CD4-positive, alpha-beta T cell treated with Interleukin-4 for 4 hours (primary cell): Measurements from ENCODE around the gene ABCF1.
"Not testable (repeated sequence)": the region's sequence is repeated elsewhere in the genome, so short reads cannot be mapped to it uniquely, and the experiment has no call there.

ENCODE experiments used
- DNase-seq: peaks from one replicate; pipeline ENCODE4 v3.0.0-alpha.2; 2020

ABCF1 gene

DNA sequence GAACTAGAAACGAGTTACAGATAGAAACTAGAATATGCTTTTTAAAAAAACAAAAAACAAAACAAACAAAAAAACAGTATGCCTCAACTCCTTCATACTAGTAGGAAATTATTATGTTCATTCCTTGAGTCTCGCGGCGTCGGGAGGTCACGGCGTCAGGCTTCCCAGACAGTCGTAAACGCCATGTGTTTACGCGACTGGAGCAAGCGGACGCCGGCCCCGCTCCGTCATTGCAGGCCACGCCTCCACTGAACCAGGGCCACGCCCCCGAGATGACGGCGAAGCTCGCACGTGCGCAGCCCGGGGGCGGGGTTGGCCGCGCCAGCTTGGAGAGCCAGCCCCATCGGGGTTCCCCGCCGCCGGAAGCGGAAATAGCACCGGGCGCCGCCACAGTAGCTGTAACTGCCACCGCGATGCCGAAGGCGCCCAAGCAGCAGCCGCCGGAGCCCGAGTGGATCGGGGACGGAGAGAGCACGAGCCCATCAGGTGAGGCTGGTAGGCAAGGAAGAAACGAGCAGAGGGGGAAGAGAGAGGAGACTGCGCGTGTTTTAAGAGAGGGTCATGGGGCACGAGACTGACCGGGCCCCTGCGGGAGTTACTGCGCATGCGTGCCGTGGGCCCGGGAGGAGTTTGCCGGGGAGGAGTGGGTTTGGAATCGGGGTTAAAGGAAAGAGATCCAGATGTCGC, at the start of gene ABCF1:
Gene ABCF1 (plus strand): TSS at position 368 of the 687 bp plus-strand sequence. CDS start 46 bp downstream, at position 414.
- DNase-seq: peak; percentile 97

DNA sequence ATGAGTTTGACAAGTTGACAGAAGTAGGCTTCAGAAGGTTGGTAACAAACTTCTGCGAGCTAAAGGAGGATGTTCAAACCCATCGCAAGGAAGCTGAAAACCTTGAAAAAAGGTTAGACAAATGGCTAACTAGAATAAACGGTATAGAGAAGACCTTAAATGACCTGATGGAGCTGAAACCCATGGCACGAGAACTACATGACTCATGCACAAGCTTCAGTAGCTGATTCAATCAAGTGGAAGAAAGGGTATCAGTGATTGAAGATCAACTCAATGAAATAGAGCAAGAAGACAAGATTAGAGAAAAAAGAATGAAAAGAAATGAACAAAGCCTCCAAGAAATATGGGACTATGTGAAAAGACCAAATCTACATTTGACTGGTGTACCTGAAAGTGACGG, 49.3 kb upstream of the ABCF1 start:
- DNase-seq: not testable (repeated sequence)

DNA sequence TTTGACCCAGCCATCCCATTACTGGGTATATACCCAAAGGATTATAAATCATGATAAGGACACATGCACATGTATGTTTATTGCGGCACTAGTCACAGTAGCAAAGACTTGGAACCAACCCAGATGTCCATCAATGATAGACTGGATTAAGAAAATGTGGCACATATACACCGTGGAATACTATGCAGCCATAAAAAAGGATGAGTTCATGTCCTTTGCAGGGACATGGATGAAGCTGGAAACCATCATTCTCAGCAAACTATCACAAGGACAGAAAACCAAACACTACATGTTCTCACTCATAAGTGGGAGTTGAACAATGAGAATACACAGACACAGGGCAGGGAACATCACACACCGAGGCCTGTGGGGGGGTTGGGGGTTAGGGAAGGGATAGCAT, 44.8 kb upstream of the ABCF1 start:
- DNase-seq: not testable (repeated sequence)

DNA sequence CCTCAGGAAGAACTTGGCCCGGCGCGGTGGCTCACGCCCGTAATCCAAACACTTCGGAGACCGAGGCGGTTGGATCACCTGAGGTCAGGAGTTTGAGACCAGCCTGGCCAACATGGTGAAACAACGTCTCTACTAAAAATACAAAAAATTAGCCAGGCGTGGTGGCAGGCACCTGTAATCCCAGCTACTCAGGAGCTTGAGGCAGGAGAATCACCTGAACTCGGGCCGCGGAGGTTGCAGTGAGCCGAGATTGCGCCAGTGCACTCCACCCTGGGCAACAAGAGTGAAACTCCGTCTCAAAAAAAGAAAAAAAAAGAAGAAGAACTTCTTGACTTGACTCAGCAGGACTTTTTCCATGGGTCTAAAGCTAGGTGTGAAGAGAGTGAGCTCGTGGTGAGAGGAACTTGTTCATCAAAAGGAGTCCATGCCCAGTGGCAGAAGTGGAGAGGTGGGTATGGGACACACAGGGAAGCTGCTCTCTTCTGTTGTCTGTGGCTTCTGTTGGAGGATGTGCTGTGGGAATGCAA, 41.8 kb upstream of the ABCF1 start:
- DNase-seq: peak; percentile 40

DNA sequence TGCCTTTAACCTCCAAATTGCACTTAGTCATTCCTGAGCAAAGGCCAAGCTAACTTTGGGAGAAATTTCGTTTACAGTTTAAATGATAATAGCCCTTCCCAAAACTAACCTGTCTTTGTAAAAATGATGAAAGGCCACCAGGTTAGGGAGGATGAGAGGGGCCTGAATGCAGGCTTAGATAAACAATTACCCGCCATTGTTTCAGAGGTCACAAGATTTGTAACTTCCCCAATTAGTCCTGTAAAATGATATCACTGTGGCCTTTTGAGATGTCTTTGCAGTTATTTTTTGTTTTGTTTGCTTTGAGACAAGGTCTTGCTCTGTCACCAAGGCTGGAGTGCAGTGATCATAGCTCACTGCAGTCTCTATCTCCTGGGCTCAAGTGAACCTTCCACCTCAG, 41.2 kb upstream of the ABCF1 start:
- DNase-seq: peak; percentile 22

DNA sequence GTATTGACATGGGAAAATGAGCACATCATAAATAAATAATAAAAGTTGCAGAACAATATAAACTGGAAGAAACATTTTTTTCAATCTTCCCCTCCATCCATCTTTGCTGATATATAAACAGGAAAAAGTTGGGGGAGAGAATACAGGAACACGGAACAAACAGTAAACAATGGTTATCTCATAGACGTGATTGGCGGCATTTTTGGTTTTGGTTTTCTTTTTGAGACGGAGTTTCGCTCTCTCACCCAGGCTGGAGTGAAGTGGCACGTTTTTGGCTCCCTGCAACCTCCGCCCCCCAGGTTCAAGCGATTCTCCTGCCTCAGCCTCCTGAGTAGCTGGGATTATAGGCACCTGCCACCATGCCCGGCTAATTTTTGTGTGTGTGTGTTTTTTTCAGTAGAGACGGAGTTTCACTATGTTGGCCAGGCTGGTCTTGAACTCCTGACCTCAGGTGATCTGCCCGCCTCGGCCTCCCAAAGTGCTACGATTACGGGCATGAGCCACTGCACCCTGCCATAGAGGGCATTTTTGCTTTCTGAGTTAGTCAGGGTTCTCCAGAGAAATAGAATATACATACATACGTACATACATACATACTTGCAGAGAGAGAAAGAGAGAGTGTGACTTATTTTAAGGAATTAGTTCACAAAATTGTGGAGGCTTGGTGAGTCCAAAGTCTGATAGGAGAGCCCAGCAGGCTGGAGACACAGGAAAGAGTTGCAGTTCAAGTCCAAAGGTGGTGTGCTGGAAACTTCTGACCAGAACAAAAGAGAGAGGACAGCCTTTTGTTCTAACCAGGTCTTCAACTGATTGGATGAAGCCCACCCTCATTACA, 37.6 kb upstream of the ABCF1 start:
- DNase-seq: peak; percentile 39

DNA sequence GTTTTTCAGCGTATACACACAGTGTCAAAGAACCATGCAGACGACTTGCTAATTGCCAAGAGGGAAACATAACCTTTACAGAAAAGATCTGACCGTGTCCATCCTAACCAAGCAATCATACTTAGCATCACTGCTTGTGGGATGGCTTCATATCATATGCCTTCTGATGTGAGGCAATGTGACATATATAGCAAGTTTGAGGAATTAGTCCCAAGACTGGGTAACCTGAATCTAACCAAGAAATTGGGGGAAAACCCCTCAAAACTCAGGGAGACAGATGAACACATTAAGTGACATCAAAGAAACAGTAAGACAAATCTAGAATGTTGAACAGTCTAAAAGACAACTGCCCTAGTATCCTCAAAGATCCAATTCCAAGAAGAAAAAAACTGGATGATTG, 33.3 kb upstream of the ABCF1 start:
- DNase-seq: no peak

DNA sequence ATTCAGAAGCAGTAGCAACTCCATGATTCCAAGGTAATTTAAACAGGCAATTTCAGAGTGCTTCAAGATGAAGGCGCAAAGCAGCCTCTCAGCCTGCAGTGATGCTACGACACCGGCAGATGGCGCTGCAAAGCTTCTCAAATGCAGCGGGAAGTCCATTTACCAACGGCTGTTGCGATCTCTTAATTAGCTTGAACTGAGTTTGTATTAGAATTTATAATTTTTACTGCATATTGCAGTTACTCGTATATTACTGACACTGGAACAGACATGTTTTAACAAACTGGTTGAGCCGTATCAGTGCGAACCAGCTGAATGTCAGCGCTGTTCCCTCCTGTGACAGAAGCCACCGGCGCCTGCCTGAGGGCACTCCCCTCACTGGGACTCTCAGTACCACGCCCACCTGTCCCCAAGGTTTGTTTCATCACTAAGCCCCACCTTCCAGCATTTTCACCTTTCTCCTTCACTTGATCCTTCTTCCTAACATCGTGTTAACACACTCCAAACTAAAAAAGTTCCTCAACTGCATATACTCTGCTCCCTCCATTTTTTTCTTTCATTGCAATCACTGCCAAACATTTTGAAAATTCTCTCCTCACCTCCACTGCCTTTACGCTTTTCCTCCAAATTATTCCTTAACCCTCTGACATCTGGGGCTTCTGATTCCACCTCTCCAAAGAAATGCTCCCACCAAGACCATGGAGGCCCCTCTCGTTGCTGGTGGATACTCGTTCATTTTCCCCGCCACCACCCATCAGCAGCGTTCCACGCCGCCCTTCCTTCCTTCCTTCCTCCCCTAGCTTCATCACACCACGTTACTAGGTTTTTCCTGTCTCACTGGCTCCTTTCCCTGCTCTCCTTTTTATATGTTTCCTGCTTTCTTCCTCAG, 29.5 kb upstream of the ABCF1 start:
- peak; percentile 86 for DNase-seq

DNA sequence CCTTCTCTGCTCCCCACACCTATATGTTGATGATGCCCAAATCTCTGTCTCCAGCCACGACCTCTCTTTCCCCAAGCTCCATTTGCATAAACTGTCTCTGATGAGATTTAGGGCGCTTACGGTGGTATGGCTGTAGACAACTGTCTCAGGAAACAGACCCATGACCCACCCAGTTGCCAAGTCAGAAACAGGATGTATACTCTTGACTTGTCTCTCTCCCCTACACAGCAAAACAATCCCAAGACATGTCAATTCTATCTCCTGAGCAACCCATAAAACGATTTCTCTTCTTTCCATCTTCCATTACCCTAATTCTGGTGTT, 28.9 kb upstream of the ABCF1 start:
- DNase-seq: peak; percentile 65

DNA sequence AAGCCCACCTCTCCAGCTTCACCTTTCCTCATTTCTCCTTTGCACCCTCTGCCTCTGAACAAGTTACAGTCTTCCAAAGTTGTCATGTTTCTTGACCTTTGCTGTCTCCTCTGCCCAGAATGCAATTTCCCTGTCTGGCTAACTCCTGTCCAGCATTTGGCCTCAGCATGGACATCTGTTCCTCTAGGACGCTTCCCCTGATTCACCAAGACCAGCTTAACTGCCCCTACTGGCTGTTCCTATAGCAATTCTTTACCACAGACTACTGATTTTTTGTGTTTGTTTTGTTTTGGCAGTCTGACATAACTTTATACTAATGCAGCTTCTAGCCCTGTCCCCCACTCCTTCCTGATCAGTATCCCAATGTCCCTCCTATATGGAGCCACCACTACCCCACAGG, 28.3 kb upstream of the ABCF1 start:
- no peak for DNase-seq

DNA sequence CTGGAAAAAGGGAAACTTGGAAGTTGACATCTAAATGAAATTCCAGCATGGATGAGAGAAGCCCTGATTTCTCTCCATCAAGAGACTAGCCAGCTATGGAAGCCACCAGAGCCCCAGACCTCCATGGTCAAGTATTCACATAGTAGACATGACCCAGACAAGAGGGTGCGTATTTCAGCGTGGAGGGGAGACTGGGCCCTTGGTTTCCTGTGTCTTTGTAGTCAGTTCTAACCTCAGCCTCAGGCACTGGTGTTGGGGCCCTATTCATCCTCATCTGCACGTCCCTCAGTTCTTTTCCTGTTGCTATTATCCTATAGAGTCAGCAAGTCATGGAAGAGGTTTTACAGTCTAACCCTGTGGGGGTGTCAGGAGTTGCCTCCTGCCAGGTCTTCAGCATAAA, 27.4 kb upstream of the ABCF1 start:
- peak; percentile 46 for DNase-seq

DNA sequence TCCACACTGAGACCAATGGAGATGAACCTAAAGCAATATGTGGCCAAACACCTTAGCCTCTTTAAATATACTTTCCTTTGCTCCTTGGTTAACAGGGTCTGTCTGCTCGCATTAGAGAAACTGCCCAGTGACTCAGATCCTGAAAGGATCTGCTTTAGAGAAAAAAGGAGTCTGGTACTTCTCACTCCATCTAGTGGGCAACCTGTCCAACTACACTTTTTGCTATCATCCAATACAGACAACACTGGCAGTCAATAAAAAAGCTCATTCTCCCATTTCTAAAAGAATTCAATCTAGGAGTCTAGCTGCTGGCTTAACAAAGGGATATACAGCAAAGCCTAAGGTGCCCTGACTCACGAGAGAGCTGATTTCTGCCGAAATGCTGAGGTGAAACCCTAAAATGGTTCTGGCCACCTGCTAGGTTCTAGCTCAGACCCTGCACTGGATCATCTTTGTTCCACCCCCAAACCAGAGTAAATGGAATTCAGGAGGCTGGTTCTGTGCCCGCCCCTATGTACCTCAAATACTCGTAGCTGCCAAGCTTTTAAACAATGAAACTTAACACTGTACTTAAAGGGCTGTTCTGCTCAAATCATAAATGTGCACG, 26.5 kb upstream of the ABCF1 start:
- DNase-seq: peak; percentile 72

DNA sequence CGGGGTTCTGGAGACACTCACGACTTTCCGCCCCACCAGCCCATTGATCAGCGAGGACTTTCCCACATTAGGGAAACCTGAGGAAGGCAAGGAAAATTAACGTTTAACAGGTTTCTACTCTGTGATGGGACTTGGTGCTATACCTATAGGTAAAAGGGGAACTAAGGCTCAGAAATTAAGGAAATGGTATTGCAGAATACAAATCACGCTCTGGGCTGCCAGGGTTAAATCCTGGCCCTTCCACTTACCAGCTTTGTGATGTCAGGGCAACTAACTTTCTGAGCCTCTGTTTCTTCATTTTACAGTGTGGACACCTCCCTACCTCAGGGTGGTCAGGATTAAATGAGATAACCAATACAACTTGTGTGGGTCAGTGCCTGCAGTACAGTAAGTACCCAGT, 23.8 kb upstream of the ABCF1 start:
- no peak for DNase-seq

DNA sequence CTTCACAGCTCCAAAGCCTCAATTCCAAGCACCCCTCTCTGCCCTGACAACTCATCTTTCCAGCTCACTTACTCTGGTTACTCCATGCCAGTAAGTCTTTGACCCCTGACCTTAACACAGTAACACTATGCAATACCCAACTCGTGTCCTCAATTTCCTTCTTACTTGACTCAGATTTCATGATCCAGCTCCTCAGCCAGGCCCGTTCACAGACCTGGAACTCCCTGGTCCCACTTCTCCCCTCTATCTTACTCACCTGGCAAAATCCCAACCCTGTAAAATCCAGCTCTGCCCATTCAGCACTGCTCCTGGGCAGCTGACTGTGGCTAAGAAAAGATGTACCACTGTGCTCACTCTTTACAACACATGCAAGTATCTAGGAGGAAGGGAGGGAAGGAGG, 22.9 kb upstream of the ABCF1 start:
- DNase-seq: no peak

DNA sequence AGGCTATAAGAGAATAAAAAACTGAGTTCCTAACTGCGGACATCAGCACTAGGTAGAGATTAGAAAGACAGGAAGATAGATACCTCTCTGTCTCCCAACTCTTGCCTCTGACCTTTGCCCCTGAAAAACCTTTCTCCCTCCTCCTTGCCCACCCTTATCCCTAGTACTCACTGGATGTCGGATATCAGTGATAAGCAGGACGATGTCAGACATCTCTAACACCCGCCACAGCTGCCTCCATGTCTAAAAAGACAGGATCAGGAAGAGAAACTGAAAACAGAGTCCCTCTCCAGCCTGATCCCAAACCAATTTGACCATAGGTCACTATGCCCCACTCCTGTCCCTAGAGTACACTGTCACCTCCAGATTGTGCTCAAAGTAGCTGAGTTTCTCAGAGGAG, 16.8 kb upstream of the ABCF1 start:
- no peak for DNase-seq

DNA sequence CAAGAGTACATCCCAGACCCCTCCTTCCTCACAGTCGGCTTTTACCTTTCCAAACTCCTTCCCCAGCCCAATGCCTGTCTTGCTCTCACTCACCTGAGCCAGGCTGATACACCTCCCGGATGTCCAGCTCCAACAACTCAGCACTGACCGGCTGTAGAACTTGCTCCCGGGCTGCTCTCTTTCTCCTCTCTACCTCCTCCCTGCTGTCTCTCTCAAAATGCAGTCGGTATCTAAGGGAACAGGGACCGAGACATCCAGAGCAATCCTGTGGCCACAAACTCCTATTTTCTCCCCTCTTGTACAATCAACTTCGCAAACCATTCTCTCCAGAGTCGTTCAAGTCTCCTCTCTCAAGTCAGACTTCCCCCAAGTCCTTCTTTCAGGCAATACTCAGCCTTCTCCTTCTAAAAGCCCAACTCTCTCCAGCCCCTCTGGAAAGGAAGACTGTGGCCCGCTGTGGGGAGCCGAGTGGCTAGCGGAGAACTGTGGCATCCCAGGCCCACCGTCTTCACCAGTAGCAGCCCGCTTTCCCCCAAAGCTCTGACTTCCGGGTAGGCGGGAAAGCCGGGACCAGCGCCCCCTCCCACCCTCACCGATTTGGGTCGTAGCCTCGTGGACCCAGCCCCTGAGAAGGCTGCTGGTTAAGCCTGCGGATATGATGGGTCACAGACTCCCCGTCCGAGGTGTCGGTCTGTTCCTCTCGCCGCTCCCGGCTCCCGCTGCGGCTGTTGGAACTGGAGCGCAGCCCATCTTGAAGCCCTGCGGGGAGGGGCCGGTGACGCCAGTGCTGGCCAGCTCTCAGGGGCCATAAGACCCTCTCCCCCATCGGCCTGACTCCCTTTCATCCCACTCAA, 16.1 kb upstream of the ABCF1 start:
- no peak for DNase-seq

DNA sequence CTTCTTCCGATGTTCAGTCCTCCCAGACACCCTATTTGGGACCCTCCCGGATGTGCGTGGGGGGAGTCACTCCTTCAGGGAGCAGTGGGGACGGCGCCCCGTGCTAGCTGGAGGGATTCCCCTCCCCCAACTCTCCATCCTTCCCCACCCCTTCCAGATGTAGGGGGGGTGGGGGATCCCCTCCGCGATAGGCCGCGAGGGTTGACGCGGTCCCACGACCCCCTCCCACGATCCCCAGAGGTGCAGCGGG, 15.5 kb upstream of the ABCF1 start:
- DNase-seq: no peak

DNA sequence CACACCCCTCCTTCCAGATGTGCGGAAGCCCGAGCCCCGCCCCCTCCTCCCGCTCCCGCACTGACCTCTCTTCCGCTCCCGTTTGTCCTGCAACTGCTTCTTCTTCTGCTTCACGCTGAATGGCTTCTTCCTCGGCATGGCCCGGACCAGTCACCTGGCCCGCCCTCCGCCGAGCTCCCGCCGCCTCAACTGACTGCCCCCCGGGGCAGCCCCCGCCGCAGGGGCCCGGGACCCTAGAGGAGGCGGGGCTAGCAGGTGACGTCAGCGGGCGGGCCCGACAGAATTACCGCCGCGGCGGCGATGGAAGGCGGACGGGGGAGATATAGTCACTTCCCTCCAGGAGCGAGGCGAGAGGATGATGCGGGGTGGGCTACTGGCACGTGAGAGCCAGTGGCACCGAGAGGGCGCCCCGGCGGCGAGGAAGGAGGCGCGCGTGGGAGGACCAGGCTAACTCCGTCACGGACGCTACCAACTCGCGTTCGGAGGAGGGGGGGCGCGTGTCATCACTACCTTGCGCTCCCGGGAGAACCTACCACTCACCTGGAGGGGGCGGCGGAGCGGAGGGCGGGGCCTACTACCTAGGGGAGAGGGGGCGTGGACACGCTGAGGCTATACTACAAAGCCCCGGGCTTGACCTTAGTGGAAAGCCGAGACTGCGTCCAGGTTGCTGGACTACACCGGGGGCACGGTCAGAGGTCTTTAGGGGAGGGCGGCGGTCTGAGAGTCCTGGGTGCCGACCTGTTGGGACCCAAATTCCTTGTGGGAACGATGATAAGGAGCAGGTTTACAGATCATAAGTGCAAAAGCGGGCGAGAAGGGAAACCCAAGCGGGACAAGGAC, 15.0 kb upstream of the ABCF1 start, which contains the start of gene GNL1:
Gene GNL1 (minus strand): TSS at position 424 of the 840 bp plus-strand sequence. CDS start 286 bp downstream, at position 138.
- peak; percentile 98 for DNase-seq

DNA sequence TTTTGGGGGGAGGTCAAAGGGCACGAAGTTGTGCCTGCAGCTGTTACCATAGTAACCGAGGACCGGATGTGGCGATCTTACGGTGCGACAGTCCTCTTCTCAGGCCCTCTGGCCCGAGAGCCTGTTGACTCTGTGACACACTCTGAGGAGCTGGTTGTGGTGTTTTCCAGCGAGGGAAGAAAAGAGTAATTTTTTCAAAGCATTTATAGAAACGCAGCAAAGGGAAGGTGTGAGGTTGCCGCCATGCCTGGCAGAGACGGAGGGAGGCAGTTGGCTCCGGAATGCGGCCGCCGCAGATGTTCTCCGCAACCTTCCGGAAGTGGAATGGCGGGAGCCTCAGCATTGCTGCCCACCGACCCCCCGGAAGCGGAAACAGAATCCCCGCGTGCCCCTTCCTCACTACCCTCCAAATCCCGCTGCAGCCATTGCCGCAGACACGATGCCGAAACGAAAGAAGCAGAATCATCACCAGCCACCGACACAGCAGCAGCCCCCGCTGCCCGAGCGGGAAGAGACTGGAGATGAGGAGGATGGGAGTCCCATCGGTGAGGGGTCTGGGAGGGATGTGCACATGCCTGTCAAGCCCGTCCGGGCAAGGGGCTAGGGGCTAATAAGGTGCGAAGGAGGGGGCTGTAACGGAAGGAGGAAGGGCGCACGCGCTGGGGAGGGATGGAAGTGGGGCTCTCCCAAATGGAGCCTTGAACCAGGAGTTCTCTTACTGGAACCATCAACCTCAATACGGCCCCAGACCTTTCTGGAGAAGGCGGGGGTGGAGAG, 14.1 kb upstream of the ABCF1 start, which contains the start of gene PRR3:
Gene PRR3 (plus strand): TSS at position 390 of the 777 bp plus-strand sequence. CDS start 50 bp downstream, at position 440.
- DNase-seq: peak; percentile 93

DNA sequence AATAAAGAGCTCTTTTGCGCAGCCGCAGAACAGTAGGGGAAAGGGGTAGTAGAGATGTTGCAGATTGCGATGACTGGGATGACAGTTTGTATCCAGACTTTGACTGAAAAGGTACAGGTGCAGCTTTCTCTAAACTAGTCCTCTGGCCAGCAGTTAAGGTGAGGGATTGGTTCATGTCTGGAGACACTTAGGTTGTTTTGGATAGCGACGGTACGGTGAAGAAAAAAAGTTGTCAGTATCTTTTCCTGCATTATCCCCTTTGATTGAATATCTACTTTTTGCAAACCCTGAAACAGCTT, 13.6 kb upstream of the ABCF1 start:
- DNase-seq: no peak
